ENCODE measurements around the gene EHD4.

DNA sequence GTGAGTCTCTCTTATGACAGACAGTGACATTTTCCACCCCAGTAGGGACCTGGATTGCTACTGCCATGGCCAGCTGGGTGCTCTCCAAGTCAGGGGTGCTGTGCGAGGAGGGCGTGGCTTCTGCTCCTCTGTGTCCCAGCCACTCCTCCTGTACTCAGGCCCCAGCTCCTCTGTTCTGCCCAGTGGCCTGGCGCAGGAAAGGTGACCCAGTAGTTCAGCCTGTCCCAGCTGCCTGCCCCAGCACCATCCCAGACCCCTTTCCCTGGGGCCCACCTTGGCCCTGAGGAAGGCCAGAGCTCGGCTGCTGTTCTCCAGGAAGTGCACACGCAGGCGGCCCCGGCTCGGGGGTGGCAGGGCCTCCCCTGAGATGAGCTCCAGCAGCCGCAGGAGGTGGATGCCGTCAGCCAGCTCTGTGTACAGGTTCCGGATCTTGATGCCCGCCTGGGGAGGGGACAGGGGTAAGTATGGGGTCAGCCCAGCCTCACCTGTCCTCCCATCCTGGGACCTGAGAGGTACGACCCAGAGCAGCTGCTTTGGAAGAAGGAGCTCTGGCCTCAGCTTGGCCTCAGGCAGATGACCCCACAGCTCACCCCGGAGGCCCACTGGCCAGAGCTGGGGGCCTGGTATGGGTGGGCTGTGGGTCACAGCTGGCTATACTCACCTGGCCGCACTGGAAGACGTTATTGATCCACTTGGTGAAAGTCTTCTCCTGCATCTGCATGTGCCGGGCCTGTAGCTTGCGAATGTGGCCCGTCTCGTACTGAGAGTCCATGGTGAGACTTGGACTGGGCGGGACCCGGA, 79.5 kb downstream of the EHD4 start:
- TF ChIP-seq, protein P1, sequence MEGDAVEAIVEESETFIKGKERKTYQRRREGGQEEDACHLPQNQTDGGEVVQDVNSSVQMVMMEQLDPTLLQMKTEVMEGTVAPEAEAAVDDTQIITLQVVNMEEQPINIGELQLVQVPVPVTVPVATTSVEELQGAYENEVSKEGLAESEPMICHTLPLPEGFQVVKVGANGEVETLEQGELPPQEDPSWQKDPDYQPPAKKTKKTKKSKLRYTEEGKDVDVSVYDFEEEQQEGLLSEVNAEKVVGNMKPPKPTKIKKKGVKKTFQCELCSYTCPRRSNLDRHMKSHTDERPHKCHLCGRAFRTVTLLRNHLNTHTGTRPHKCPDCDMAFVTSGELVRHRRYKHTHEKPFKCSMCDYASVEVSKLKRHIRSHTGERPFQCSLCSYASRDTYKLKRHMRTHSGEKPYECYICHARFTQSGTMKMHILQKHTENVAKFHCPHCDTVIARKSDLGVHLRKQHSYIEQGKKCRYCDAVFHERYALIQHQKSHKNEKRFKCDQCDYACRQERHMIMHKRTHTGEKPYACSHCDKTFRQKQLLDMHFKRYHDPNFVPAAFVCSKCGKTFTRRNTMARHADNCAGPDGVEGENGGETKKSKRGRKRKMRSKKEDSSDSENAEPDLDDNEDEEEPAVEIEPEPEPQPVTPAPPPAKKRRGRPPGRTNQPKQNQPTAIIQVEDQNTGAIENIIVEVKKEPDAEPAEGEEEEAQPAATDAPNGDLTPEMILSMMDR (conservative IDR thresholded peaks at IDR 0.05), result no peak
- TF ChIP-seq ZFX (IDR thresholded peaks at IDR 0.05), result no peak
